HG03060 (cell line): ENCODE measurements around the gene C11orf58.

Experiments used
- ATAC-seq: cut with Tn5 transposase; IDR thresholded peaks from one replicate; pipeline ENCODE4 v1.9.1; 2021; ENCODE audit warnings: low read depth, moderate number of reproducible peaks; ENCODE audit not compliant: unreplicated experiment

Gene C11orf58

GRCh38 chr11:16799221-16799620, 60.8 kb downstream of the C11orf58 start:
- ATAC-seq: no peak

- ATAC-seq: no peak
Measured at GRCh38 chr11:16799890-16800289, 61.4 kb downstream of the C11orf58 start.

GRCh38 chr11:16800382-16800781, 61.9 kb downstream of the C11orf58 start:
- no peak for ATAC-seq

- ATAC-seq: no peak
Measured at GRCh38 chr11:16801288-16801980, 63.0 kb downstream of the C11orf58 start.

- no peak for ATAC-seq
Measured at GRCh38 chr11:16804104-16804947, 65.9 kb downstream of the C11orf58 start.

- ATAC-seq: no peak
Measured at GRCh38 chr11:16805938-16806337, 67.5 kb downstream of the C11orf58 start.

GRCh38 chr11:16806791-16807190, 68.3 kb downstream of the C11orf58 start:
- no peak for ATAC-seq

- ATAC-seq: no peak
Measured at GRCh38 chr11:16807306-16807705, 68.9 kb downstream of the C11orf58 start.
